CD4-positive, alpha-beta T cell (primary cell): Measurements from ENCODE around the gene MB21D2. TPM values are rescaled to one million over a fixed set of nuclear protein-coding genes. Genes with fewer than 3 reads are reported as not detected.

ENCODE experiments used
- ATAC-seq: fragments of 200-7000 bp; cut with Tn5 transposase; one replicate; pipeline ENCODE4 v1.10.0; 2022; ENCODE audit warnings: mild to moderate bottlenecking; ENCODE audit not compliant: poor library complexity
- CTCF ChIA-PET: fragments of 350-600 bp; sonication (Branson Sonifier 250); formaldehyde crosslinking; loops from one replicate; lab custom pipeline; 2021; ENCODE audit warnings: antibody characterized with exemption, inconsistent platforms; lab: Charles Lee
- POLR2A ChIA-PET: fragments of 350-600 bp; sonication (Branson Sonifier 250); formaldehyde crosslinking; loops from one replicate; lab custom pipeline; 2021; ENCODE audit warnings: antibody characterized with exemption, inconsistent platforms; lab: Charles Lee
- DNase-seq, 14 experiments: peaks; one replicate each; pipeline ENCODE4 v3.0.0-alpha.2; 2013 to 2020; ENCODE audit warnings: mixed read lengths in 2 of 14
- H3K27ac ChIP-seq, 2 donors: one replicate each; pipeline versions ENCODE4 v1.5.1 to v1.7.0; 2013; ENCODE audit warnings: low read length in 2 of 2, low read depth in 1 of 2, mild to moderate bottlenecking in 1 of 2
- H3K27me3 ChIP-seq, 2 experiments: 1 replicate in 1 of 2; 2 replicates in 1 of 2; pipeline versions ENCODE4 v1.6.1 to v1.7.0; 2013; ENCODE audit warnings: low read length in 2 of 2, control low read depth in 1 of 2, mild to moderate bottlenecking in 1 of 2, moderate library complexity in 1 of 2; ENCODE audit not compliant: insufficient read depth in 2 of 2, control insufficient read depth in 1 of 2
- H3K36me3 ChIP-seq: one replicate; pipeline ENCODE4 v1.6.1; 2013; ENCODE audit warnings: low read length, control low read depth; ENCODE audit not compliant: insufficient read depth
- H3K4me1 ChIP-seq: one replicate; pipeline ENCODE4 v1.6.1; 2013; ENCODE audit warnings: low read length, control low read depth; ENCODE audit not compliant: insufficient read depth
- H3K4me3 ChIP-seq: one replicate; pipeline ENCODE4 v1.5.1; 2013; ENCODE audit warnings: mild to moderate bottlenecking, low read length, moderate library complexity
- H3K9me3 ChIP-seq, 2 experiments: 1 replicate in 1 of 2; 2 replicates in 1 of 2; pipeline versions ENCODE4 v1.6.1 to v1.7.0; 2013; ENCODE audit warnings: low read length in 2 of 2, mild to moderate bottlenecking in 2 of 2, control low read depth in 1 of 2, moderate library complexity in 1 of 2; ENCODE audit not compliant: control insufficient read depth in 1 of 2, insufficient read depth in 1 of 2
- H3K27ac Mint-ChIP-seq: one replicate; pipeline ENCODE4 v1.8.0; 2020; ENCODE audit warnings: mixed read lengths
- H3K27me3 Mint-ChIP-seq: one replicate; pipeline ENCODE4 v1.8.0; 2021; ENCODE audit warnings: mixed read lengths
- H3K36me3 Mint-ChIP-seq: one replicate; pipeline ENCODE4 v1.8.0; 2021; ENCODE audit warnings: low read depth, mixed read lengths
- H3K4me1 Mint-ChIP-seq: one replicate; pipeline ENCODE4 v1.8.0; 2021; ENCODE audit warnings: low read depth, mixed read lengths
- H3K4me3 Mint-ChIP-seq: one replicate; pipeline ENCODE4 v1.8.0; 2020; ENCODE audit warnings: mild to moderate bottlenecking, mixed read lengths
- H3K9me3 Mint-ChIP-seq: one replicate; pipeline ENCODE4 v1.8.0; 2020; ENCODE audit warnings: mixed read lengths
- intact Hi-C, 2 experiments: fragments of 100-400 bp; cut with DNase I in 1 of 2; cut with micrococcal nuclease in 1 of 2; formaldehyde crosslinking; loops; one replicate each; pipeline versions ENCODE4 v1.15.1 to v1.9.0; 2023 to 2025; cut with DNase I, micrococcal nuclease
- total RNA-seq, 174 experiments: library from RNA in 2 of 174; stranded (reverse) in 2 of 174; gene quantifications; one replicate each; pipeline ENCODE4 v1.2.3 and lab custom pipeline; 2021 to 2026
- TF ChIP-seq, protein P1 (sequence below): fragments of 200-600 bp; IDR thresholded peaks from one replicate; pipeline ENCODE4 v1.8.0; 2022; ENCODE audit warnings: antibody characterized with exemption, mild to moderate bottlenecking

MB21D2 gene
- total RNA-seq, 2 experiments from 2014 or later = 0.77 to 0.78 TPM

- H3K4me1 ChIP-seq = peaks cover 73% of the 10 kb centered on the region
- no peak overlapping the region for H3K4me3 Mint-ChIP-seq
- DNase-seq = no peak
- H3K9me3 ChIP-seq = peaks cover 0 to 3% of the 10 kb centered on the region in 2 experiments
- TF ChIP-seq, protein P1, sequence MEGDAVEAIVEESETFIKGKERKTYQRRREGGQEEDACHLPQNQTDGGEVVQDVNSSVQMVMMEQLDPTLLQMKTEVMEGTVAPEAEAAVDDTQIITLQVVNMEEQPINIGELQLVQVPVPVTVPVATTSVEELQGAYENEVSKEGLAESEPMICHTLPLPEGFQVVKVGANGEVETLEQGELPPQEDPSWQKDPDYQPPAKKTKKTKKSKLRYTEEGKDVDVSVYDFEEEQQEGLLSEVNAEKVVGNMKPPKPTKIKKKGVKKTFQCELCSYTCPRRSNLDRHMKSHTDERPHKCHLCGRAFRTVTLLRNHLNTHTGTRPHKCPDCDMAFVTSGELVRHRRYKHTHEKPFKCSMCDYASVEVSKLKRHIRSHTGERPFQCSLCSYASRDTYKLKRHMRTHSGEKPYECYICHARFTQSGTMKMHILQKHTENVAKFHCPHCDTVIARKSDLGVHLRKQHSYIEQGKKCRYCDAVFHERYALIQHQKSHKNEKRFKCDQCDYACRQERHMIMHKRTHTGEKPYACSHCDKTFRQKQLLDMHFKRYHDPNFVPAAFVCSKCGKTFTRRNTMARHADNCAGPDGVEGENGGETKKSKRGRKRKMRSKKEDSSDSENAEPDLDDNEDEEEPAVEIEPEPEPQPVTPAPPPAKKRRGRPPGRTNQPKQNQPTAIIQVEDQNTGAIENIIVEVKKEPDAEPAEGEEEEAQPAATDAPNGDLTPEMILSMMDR = no peak
- ChIA-PET POLR2A (interaction anchor here (0.9 kb wide), 1 partner anchor 20 kb away, joined by 3 read pairs; no protein-coding TSS in a partner anchor), CTCF (no interaction called here)
- H3K27ac ChIP-seq = no peak overlapping the region
- H3K4me3 ChIP-seq = no peak overlapping the region
- intact Hi-C loops = no loop called here
- peaks cover 50% of the 10 kb centered on the region for H3K4me1 Mint-ChIP-seq
- ATAC-seq = no peak
- H3K27ac Mint-ChIP-seq = no peak overlapping the region
- no peaks in the 10 kb centered on the region for H3K27me3 ChIP-seq
- no peaks in the 10 kb centered on the region for H3K36me3 Mint-ChIP-seq
- no peaks in the 10 kb centered on the region for H3K27me3 Mint-ChIP-seq
- no peaks in the 10 kb centered on the region for H3K36me3 ChIP-seq
- H3K9me3 Mint-ChIP-seq = peaks cover 8% of the 10 kb centered on the region
Measured at GRCh38 chr3:192897005-192897404, 20.7 kb downstream of the MB21D2 start.

DNA sequence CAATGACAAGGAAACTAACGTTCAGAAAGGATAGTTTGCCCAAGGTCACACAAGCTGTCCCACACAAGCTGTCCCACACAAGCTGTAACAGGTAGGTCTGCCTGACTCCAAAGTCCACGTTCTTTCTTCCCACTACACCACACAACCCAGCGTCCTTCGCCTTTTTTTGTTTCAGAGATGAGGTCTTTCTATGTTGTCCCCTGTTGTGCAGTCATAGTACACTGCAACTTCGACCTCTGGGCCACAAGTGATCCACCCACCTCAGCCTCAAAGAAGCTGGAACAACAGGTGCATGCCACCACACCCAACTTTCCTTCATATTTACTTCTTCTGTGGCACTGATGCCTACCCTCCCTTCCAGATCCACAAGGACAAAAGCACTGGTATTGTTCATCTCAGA, 21.4 kb downstream of the MB21D2 start:
- H3K36me3 ChIP-seq = no peaks in the 10 kb centered on the region
- H3K27me3 ChIP-seq = no peaks in the 10 kb centered on the region
- no peaks in the 10 kb centered on the region for H3K36me3 Mint-ChIP-seq
- ChIA-PET POLR2A (no interaction called here), CTCF (no interaction called here)
- no peaks in the 10 kb centered on the region for H3K27me3 Mint-ChIP-seq
- no peak overlapping the region for H3K27ac ChIP-seq
- TF ChIP-seq, protein P1 = no peak
- intact Hi-C loops = no loop called here
- no peak overlapping the region for H3K4me3 Mint-ChIP-seq
- peaks cover 50% of the 10 kb centered on the region for H3K4me1 Mint-ChIP-seq
- H3K9me3 ChIP-seq = peaks cover 0 to 2% of the 10 kb centered on the region in 2 experiments
- no peak overlapping the region for H3K4me3 ChIP-seq
- H3K4me1 ChIP-seq = peaks cover 76% of the 10 kb centered on the region
- DNase-seq (no peak), ATAC-seq (no peak)
- no peak overlapping the region for H3K27ac Mint-ChIP-seq
- peaks cover 2% of the 10 kb centered on the region for H3K9me3 Mint-ChIP-seq

DNA sequence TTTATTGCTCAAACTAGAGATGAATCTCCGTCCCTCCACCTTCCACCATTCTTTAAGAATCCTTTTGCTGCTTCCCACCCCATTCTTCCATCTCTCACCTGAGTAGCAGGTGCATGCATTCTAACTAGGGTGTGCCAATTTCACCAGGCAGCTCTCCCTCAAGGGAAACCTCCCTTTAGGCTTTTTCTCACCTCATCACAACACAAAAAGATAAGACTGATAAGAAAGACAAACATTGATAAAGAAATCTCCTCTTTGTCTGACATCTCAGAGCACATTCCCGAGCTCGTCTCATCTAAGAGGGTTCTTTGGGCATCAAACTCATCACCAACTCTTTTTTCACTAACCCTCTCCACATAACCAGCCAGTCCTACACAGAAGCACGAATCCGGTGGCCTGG, 23.0 kb downstream of the MB21D2 start:
- TF ChIP-seq, protein P1 = no peak

More for the DNA sequence above, 23.0 kb downstream of the MB21D2 start:
- no peaks in the 10 kb centered on the region for H3K27me3 ChIP-seq
- no peaks in the 10 kb centered on the region for H3K36me3 ChIP-seq
- H3K9me3 Mint-ChIP-seq = peaks cover 2% of the 10 kb centered on the region
- H3K4me3 Mint-ChIP-seq = no peak overlapping the region
- no peak overlapping the region for H3K27ac ChIP-seq
- ATAC-seq = no peak
- no peaks in the 10 kb centered on the region for H3K27me3 Mint-ChIP-seq
- no peaks in the 10 kb centered on the region for H3K36me3 Mint-ChIP-seq
- H3K4me1 ChIP-seq = peaks cover 72% of the 10 kb centered on the region
- H3K4me1 Mint-ChIP-seq = peaks cover 49% of the 10 kb centered on the region
- no peak overlapping the region for H3K4me3 ChIP-seq
- H3K9me3 ChIP-seq = no peaks in the 10 kb centered on the region
- peak overlapping the region; percentile 70 for H3K27ac Mint-ChIP-seq
- ChIA-PET POLR2A (no interaction called here), CTCF (no interaction called here)
- intact Hi-C loops = no loop called here
- DNase-seq = peak in 1 of 14 experiments; percentile 26
